GM21381 (cell line): ENCODE data around the gene SH2B3.
"Not testable (repeated sequence)": the region's sequence is repeated elsewhere in the genome, so short reads cannot be mapped to it uniquely, and the experiment has no call there.

Experiments used
- ATAC-seq: cut with Tn5 transposase; IDR thresholded peaks from one replicate; pipeline ENCODE4 v1.9.1; 2021; ENCODE audit warnings: mild to moderate bottlenecking, moderate library complexity; ENCODE audit not compliant: unreplicated experiment

The SH2B3 gene

DNA sequence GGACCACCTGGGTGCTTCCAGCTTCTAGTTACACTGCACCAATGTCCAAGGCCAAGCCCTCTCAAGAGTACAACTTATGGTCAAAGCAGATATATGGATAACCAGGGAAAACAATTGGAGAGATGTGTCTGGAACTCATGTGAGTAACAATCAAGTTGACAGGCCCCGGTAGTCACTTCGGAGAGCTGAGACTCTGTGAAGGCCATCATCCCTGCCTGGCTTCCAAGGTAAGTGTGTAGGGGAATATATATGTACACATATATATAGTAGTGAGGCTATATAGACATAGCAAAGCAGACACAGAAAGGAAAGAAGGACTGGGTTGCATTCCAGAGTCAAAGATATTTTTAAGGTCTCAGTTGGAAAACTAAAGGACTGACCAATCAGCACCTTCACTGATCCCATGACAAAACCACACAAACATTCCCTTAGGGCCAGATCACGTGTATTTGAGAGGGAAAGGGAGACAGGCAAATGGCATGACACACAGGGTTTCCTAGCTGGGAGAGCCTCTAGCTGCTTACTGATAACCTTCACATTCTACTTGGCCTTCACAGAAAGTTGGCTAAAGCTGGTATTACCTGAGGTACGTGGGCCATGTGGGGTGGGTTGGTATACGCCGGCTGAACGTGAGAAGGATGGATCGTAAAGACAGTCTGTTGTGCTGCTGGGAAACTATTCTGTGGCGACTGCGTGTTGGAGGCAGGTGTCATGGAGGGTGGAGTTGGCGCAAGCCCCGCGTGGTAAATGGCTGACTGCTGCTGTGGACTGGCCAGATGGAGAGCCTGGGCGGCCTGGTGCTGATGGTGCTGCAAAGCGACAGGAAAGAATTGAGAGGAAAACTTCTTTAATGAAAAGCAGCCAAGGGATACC lies 50.0 kb downstream of the SH2B3 start:
- no peak for ATAC-seq

- ATAC-seq: no peak
These were observed 51.3 kb downstream of the SH2B3 start for GRCh38 chr12:111457071-111457470.

DNA sequence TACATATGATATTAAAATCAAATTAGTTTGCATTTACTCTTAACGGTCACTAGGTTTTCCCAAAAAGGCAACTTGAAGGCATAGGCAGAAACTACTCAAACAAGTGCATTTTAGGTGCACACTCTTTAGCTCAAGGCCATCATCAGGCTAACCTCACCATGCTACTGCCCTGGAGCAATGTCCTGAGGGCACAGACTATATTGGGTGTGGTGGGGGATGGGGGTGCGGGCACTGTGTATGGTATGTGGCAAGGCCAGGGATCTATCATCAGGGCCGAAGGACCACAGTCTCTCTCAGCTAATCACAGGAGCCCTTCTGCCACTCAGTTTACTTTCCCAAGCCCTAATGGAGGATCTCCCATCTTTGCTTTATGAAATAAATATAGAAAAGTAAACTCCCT lies 51.9 kb downstream of the SH2B3 start:
- no peak for ATAC-seq

DNA sequence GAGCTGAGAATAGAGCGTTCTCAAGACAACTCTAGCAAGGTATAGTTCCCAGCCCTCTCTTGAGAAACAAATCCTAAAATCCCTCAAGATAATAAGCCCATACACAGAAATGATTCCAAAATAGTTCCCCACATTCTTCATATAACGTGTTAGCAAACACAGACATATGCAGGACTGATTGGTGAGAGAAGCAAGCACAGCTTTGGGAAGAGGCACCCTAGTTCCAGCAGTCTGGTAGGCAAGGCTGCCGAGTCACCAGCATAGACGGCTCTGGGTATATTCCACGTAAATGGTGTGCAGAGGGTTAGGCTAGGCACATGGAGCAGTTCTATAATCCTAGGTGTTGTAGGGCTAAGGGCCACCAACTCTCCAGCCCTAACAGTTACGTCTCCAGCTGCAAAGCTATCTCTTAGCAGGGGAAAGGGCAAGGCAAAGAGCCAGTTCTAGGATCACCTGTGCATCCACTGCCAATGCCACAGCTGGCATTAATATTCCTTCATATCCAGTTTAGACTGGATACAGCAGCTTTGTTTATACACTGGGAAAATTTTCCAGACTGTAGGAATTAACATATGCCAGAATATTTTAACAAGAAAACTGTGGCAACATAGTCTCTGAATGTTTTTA lies 52.9 kb downstream of the SH2B3 start:
- no peak for ATAC-seq

GRCh38 chr12:111460111-111460510 lies 54.4 kb downstream of the SH2B3 start:
- not testable (repeated sequence) for ATAC-seq

GRCh38 chr12:111462210-111462769 lies 56.6 kb downstream of the SH2B3 start:
- no peak for ATAC-seq

DNA sequence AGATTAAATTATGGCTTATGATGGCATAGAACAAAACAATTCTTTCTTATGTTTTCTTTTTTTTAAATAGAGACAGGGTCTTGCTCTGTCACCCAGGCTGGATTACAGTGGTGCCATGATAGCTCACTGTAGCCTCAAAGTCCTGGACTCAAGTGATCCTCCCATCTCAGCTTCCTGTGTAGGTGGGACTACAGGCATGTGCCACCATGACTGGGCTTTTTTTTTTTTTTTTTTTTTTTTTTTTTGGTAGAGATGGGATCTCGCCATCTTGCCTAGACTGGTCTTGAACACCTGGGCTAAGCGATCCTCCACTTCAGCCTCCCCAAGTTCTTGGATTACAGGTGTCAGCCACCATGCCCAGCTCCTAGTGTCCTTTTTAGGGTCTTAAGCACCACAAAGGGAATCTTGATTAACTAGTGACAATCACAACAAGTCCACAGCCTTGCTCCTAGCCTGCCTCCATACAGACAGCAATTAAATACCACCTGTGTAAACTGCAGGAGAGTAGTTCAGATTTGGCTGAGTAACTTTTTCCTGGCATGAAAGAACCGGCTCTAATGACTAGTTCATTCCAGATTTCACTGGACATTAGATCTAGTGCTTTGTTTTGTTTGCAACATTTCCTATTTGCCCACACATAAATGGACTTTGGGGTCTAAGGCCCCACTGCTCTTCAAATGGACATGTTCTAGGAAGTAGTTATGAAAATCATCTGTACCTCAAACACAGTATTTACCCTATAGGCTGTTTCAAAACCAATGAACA lies 61.6 kb downstream of the SH2B3 start:
- ATAC-seq: no peak

DNA sequence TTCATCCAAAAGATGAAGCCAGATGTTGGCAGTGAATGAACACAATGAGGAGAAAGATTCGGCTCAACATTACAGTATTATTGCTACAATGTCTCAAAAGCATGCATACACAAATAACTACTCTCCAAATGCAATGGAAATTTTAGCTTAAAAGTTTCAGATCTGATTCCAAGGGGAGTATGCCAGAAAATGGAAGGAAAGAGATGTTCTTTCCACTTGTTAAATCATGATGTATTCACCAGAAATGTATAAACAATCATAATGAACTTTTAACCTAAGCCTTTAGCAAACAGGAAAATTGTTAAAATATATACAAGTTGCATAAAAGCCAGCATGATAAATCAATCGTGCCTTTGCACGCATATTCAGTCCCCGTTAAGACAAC lies 62.1 kb downstream of the SH2B3 start:
- no peak for ATAC-seq

DNA sequence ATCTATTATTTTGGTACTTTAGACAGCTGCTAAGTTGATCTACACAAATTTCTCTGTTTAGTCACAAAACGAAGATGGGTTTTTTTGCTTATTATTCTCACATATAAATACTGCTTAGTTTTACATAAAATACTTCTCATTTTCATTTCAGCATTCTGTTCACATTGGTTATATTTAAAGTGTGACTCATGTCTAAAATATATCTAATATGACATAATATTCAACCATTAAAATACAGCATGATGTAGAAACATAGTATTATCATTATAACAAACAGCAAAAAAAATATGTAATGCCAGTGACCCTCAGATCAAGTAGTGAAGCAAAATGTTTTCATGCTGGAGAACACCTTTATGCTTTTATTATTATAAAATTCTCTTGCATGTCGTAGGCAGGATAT lies 63.7 kb downstream of the SH2B3 start:
- no peak for ATAC-seq

DNA sequence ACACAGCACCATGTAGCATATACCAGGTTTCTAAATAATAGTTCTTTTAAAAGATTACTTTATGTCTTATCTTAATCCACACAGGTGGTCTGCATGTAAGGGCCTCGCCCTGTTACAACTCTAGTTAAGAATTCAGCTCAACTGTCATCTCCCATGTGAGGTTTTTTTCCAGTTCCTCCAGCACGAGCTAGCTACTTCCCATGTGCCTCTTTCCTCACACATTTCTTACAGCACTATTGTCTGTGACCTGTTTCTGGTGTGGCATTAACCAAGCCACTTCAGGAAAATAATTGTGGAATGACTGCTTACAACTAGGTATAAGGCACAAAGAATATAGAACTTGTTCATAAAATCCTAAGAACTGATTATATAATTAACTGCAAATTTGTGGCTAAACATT lies 65.5 kb downstream of the SH2B3 start:
- no peak for ATAC-seq

GRCh38 chr12:111482462-111482861 lies 76.7 kb downstream of the SH2B3 start:
- no peak for ATAC-seq

DNA sequence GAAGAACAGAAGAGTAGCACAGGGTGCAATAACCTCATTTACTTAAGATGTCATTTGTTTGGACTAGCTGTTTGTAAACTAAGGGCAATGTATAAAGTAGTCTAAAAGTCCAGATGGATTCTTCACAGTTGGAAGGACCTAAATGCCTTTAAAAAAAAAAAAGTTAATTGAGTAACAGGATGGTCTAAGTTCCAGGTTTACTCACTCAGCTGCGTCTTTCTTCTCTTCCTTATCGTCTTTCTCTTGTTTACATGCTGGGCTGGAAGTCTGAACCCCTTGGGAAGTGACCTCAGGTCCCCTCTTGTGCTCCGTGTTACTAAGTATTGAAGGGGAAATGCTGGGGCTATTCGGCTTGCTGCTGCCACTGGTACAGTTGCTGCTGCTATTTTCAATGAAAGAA lies 82.5 kb downstream of the SH2B3 start:
- no peak for ATAC-seq

GRCh38 chr12:111488798-111489197 lies 83.1 kb downstream of the SH2B3 start:
- ATAC-seq: no peak

- not testable (repeated sequence) for ATAC-seq
These were observed 87.3 kb downstream of the SH2B3 start for GRCh38 chr12:111492979-111493378.

DNA sequence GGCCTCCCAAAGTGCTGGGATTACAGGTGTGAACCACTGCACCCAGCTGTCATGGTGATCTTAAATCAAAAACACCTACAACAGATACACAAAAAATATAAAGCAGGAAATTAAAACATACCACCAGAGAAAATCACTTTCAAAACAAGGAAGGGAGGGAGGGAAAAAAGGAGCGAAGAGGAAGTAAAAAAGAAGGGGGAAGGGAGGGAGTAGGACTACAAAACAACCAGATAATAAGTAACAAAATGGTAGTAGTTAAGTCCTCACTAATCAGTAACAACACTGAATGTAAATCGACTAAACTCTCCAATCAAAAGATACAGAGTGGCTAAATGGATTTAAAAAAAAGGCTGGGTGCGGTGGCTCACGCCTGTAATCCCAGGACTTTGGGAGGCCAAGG lies 89.0 kb downstream of the SH2B3 start:
- no peak for ATAC-seq
